ENCODE measurements around the gene KIAA1549.

DNA sequence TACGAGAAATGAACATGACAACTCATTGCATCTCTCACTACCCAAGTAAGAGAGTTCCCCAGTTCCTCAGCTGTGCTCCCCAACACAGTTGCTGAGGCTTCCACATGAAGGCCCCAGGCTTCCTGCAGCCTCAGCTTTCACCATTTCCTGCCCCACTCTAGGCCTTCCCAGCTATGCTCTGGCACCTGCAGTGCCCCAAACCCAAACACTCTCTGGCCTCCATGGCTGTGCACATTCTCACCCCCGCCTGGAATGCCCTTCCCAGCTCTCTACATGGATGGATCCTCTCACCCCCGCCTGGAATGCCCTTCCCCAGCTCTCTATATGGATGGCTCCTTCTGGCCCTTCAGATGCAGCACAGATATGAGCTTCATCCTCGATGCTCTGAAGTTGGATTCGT is 61.3 kb downstream of the KIAA1549 start:
- TF ChIP-seq, protein P1, sequence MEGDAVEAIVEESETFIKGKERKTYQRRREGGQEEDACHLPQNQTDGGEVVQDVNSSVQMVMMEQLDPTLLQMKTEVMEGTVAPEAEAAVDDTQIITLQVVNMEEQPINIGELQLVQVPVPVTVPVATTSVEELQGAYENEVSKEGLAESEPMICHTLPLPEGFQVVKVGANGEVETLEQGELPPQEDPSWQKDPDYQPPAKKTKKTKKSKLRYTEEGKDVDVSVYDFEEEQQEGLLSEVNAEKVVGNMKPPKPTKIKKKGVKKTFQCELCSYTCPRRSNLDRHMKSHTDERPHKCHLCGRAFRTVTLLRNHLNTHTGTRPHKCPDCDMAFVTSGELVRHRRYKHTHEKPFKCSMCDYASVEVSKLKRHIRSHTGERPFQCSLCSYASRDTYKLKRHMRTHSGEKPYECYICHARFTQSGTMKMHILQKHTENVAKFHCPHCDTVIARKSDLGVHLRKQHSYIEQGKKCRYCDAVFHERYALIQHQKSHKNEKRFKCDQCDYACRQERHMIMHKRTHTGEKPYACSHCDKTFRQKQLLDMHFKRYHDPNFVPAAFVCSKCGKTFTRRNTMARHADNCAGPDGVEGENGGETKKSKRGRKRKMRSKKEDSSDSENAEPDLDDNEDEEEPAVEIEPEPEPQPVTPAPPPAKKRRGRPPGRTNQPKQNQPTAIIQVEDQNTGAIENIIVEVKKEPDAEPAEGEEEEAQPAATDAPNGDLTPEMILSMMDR (conservative IDR thresholded peaks at IDR 0.05 in 1 of 2, IDR thresholded peaks at IDR 0.05 in 1 of 2; ENCODE audit: extremely low read depth in 1 of 2, insufficient read depth in 1 of 2, low read depth in 1 of 2, low read length in 2 of 2): no peak
- no peak for TF ChIP-seq EZH2 (IDR thresholded peaks at IDR 0.05; ENCODE audit: borderline replicate concordance, low read length)
